ENCODE measurements around the gene TYMS.

The TYMS gene

GRCh38 chr18:647304-647703 is 10.1 kb upstream of the TYMS start:
- no peak for DNase-seq

DNA sequence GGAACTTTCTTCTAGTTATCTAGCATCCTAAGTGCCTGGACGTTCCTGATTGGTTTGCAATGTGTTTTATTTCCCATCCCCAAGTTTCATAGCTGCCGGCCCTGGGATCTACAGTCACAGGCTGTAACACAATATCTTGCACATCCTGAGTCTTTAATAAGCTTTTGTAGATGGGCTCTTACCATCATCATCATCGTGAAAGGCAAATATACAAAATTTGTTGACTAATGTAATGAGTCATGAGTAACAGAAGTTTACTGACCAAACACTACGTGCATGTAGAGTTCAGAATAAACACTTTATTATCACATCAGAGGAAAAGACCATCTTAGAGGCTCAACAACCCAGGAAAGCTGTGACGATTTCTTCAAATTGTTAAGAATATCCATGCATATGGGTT is 8.1 kb upstream of the TYMS start:
- no peak for DNase-seq

- peak; percentile 19 for DNase-seq
Observed at GRCh38 chr18:650428-650858, 7.0 kb upstream of the TYMS start.

DNA sequence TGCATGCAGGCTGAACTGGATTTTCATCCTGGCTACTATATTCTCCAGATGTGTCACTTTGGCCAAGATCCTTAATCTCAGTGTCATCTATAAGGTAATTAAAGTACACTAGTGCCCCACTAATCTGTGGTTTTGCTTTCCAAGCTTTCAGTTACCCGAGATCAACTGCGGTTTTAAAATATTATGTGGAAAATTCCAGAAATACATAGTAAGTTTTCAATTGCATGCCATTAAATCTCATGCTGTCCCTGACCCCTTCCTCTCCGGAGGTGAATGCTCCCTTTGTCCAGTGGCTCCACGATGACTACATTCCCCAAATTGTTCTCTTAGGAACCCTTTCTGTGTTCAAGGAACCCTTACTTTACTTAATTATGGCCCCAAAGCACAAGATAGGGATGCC is 5.3 kb upstream of the TYMS start:
- no peak for DNase-seq

DNA sequence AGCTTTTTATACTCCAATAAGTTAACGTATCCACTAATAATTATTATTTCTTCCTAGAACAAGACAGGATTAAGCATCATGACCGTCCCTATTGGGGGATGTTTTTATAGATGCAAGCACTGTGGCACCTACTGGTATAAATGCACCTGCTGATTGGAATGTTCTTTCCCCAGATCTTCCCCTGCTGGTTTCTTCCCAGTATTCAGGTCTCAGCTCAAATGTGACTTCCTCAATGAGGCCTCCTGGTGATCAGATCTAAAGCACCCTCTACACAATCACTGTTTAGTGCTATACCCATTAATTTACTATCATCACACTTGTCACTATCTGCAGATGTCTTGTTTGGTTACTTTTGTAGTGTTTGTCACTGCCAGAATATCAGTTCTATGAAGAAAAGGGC is 3.9 kb upstream of the TYMS start:
- DNase-seq: no peak

DNA sequence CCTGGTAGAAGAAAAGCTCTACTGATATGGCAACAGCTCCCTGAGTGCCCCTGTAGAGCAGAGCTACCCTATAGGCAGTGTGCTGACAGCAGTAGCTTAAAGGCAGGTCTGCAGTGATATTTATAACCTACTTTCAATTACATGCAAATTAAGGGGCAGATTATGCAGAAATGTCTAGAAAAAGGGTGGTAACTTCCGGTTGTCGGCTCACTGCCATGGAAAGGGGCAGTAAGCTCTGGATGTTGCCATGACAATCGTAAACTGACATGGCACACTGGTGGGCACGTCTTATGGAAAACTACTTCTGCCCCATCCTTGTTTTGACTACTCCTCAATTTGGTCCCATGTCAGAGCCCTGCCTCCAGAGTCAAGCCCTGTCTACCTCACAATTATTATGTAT is 2.9 kb upstream of the TYMS start:
- DNase-seq: no peak

DNA sequence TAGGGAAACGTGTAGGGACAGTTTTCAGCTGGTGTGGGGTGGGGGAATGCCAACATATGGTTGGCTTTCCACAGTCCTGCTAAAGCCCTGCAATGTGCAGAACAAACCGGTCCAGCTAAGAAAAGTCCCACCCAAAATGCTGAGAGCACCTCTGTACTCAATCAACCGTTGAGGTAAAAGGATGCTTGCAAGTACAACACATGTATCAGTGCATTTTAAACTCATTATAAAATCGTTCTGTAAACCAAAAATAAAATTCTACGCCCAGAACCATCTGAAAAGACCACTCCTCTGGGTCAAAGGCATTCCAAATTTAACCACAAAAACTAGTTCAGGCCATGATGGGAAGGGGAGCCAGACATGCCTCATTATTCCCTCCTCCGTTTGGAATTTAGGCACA is 2.0 kb upstream of the TYMS start:
- DNase-seq: no peak

- DNase-seq: peak; percentile 83
Observed at GRCh38 chr18:658001-658946, 821 bp downstream of the TYMS start.

GRCh38 chr18:658947-659533 is 1.6 kb downstream of the TYMS start:
- no peak for DNase-seq

GRCh38 chr18:659597-659996 is 2.1 kb downstream of the TYMS start:
- no peak for DNase-seq

DNA sequence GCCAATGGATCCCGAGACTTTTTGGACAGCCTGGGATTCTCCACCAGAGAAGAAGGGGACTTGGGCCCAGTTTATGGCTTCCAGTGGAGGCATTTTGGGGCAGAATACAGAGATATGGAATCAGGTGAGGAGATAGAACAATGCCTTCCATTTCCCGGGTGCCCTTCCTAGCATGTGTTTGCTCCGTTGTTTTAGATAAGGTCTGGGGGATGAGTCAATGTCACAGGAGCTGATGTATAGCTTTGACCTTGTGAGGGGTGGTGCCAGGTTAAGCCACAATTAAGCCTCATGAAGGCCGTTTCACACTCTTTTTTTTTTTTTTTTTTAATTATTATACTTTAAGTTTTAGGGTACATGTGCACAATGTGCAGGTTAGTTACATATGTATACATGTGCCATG is 4.7 kb downstream of the TYMS start:
- no peak for DNase-seq

- no peak for DNase-seq
Observed at GRCh38 chr18:666177-666576, 8.7 kb downstream of the TYMS start.

DNA sequence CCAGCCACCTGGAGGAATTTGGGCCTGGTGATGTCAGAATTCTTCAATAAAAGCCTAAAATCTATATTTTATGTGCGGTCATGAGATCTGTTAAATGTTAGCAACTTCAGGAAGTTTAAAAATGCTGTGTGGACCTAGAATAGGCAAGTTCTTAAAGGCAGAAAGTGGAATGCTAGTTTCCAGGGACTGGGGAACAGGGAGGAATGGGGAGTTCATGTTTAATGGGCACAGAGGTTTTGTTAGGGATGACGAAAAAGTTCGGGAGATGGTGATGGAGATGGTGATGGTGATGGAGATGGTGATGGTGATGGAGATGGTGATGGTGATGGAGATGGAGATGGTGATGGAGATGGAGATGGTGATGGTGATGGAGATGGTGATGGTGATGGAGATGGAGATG is 9.2 kb downstream of the TYMS start:
- no peak for DNase-seq

GRCh38 chr18:668260-668659 is 10.8 kb downstream of the TYMS start:
- DNase-seq: no peak

GRCh38 chr18:669077-669476 is 11.6 kb downstream of the TYMS start:
- DNase-seq: no peak

GRCh38 chr18:670522-670921 is 13.1 kb downstream of the TYMS start:
- no peak for DNase-seq

- no peak for DNase-seq
Observed at GRCh38 chr18:671405-671804, 14.0 kb downstream of the TYMS start.

DNA sequence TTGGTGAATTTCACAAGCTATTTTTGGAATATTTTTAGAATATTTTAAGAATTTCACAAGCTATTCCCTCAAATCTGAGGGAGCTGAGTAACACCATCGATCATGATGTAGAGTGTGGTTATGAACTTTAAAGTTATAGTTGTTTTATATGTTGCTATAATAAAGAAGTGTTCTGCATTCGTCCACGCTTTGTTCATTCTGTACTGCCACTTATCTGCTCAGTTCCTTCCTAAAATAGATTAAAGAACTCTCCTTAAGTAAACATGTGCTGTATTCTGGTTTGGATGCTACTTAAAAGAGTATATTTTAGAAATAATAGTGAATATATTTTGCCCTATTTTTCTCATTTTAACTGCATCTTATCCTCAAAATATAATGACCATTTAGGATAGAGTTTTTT is 15.9 kb downstream of the TYMS start:
- no peak for DNase-seq

DNA sequence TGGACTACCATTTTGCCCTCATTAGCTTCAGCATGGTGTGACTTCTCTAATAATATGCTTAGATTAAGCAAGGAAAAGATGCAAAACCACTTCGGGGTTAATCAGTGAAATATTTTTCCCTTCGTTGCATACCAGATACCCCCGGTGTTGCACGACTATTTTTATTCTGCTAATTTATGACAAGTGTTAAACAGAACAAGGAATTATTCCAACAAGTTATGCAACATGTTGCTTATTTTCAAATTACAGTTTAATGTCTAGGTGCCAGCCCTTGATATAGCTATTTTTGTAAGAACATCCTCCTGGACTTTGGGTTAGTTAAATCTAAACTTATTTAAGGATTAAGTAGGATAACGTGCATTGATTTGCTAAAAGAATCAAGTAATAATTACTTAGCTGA is 16.3 kb downstream of the TYMS start:
- DNase-seq: no peak

DNA sequence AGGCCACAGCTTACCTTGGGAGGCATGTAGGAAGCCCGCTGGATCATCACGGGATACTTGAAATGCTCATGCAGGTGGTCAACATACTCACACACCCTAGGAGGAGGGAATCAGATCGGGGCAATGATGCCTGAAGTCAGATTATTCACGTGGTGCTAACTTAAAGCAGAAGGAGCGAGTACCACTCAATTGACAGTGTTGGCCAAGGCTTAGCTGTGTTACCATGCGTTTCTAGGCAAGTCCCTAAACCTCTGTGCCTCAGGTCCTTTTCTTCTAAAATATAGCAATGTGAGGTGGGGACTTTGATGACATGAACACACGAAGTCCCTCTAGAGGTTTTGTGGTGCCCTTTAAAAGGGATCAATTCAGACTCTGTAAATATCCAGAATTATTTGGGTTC is 17.9 kb downstream of the TYMS start:
- no peak for DNase-seq

GRCh38 chr18:676069-676468 is 18.6 kb downstream of the TYMS start:
- no peak for DNase-seq

DNA sequence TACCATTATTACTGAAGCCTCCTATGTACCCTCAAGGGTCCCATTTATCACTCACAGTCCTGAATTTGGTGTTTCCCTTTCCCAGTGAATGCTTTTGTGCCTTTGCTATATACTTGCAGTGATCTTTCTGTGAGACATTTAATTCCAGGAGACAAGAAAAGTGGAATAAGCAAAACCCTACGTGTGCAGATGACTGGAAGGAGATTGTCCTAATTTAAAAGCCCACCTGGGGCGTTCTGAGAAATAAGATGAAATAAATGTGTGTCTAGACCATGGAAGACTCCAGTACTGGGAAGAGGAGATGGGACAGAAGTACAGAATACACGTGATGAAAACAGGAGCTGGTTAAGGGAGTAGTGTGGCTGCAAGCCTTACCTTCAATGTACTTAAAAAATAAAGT is 19.3 kb downstream of the TYMS start:
- no peak for DNase-seq

GRCh38 chr18:677145-677544 is 19.7 kb downstream of the TYMS start:
- DNase-seq: no peak

GRCh38 chr18:677951-678381 is 20.5 kb downstream of the TYMS start:
- DNase-seq: no peak
